H1 (cell line): Measurements from ENCODE around the gene NECTIN3. TPM values are rescaled to one million over a fixed set of nuclear protein-coding genes. Genes with fewer than 3 reads are reported as not detected.

ENCODE experiments used
- CTCF ChIA-PET: fragments of 300-600 bp; sonication (Branson Sonifier 250); formaldehyde crosslinking; loops from one replicate; lab custom pipeline; 2021; ENCODE audit not compliant: partially characterized antibody; lab: Charles Lee
- POLR2A ChIA-PET: fragments of 300-600 bp; sonication (Branson Sonifier 250); formaldehyde crosslinking; loops from one replicate; lab custom pipeline; 2021; ENCODE audit warnings: inconsistent platforms; ENCODE audit not compliant: partially characterized antibody; lab: Charles Lee
- DNase-seq, 2 experiments: peaks; one replicate each; pipeline versions ENCODE4 v3.0.0 to v3.0.0-alpha.2; 2010 to 2022; ENCODE audit warnings: low spot score in 2 of 2, low read depth in 1 of 2, mixed read lengths in 1 of 2
- FAIRE-seq: peaks from 2 replicates; lab custom pipeline; 2011; peaks lifted over from hg19 to GRCh38; lab: Jason Lieb, UNC
- H2AFZ ChIP-seq: 2 replicates; pipeline ENCODE4 v1.8.1; 2012; ENCODE audit warnings: low read length, inconsistent platforms
- H2AK5ac ChIP-seq: 2 replicates; pipeline ENCODE4 v1.6.1; 2013; ENCODE audit warnings: low read depth, low read length
- H2BK120ac ChIP-seq: replicated peaks from 2 replicates; pipeline ENCODE3; 2013; ENCODE audit warnings: low read depth, low read length, inconsistent platforms
- H2BK12ac ChIP-seq: 2 replicates; pipeline ENCODE4 v1.6.1; 2013; ENCODE audit warnings: low read depth, low read length
- H2BK15ac ChIP-seq: 2 replicates; pipeline ENCODE4 v1.6.1; 2013; ENCODE audit warnings: low read length
- H2BK20ac ChIP-seq: 2 replicates; pipeline ENCODE4 v1.6.1; 2013; ENCODE audit warnings: low read length
- H2BK5ac ChIP-seq: 2 replicates; pipeline ENCODE4 v1.6.1; 2013; ENCODE audit warnings: low read depth, low read length
- H3K14ac ChIP-seq: 2 replicates; pipeline ENCODE4 v1.6.1; 2013; ENCODE audit warnings: inconsistent platforms; ENCODE audit not compliant: insufficient read length
- H3K18ac ChIP-seq: 2 replicates; pipeline ENCODE4 v1.6.1; 2013; ENCODE audit warnings: low read length; ENCODE audit errors: extremely low read depth
- H3K23ac ChIP-seq: 2 replicates; pipeline ENCODE4 v1.6.1; 2013; ENCODE audit warnings: inconsistent platforms; ENCODE audit not compliant: insufficient read length
- H3K23me2 ChIP-seq: 2 replicates; pipeline ENCODE4 v1.6.1; 2013; ENCODE audit warnings: low read depth, low read length
- H3K27ac ChIP-seq: 2 replicates; pipeline ENCODE4 v1.6.1; 2011; ENCODE audit warnings: low read depth, low read length, inconsistent platforms
- H3K27me3 ChIP-seq, 4 experiments: replicated peaks in 1 of 4; 1 replicate in 1 of 4; 2 replicates in 3 of 4; pipeline versions ENCODE4 v1.6.1 to v1.8.1; 2011 to 2013; ENCODE audit warnings: low read length in 3 of 4, mild to moderate bottlenecking in 3 of 4, inconsistent platforms in 2 of 4, mixed read lengths in 2 of 4, moderate library complexity in 1 of 4; ENCODE audit not compliant: control insufficient read depth in 3 of 4, insufficient read depth in 3 of 4; ENCODE audit errors: extremely low read depth in 1 of 4
- H3K36me3 ChIP-seq, 4 experiments: 2 replicates each; pipeline versions ENCODE4 v1.6.1 to v1.8.1; 2011 to 2013; ENCODE audit warnings: mild to moderate bottlenecking in 4 of 4, low read length in 3 of 4, moderate library complexity in 2 of 4, control low read depth in 1 of 4, inconsistent platforms in 1 of 4; ENCODE audit not compliant: insufficient read depth in 4 of 4, control insufficient read depth in 2 of 4
- H3K4ac ChIP-seq: replicated peaks from 2 replicates; pipeline ENCODE3; 2013; ENCODE audit warnings: low read length, low read depth, mixed read lengths, inconsistent platforms; ENCODE audit not compliant: insufficient read length
- H3K4me1 ChIP-seq, 4 experiments: replicated peaks in 1 of 4; 1 replicate in 1 of 4; 2 replicates in 3 of 4; pipeline versions ENCODE4 v1.6.1 to v1.8.1; 2011 to 2013; ENCODE audit warnings: low read length in 3 of 4, inconsistent platforms in 2 of 4, mixed read lengths in 1 of 4; ENCODE audit not compliant: insufficient read depth in 4 of 4, control insufficient read depth in 3 of 4
- H3K4me2 ChIP-seq, 2 experiments: 2 replicates each; pipeline versions ENCODE4 v1.6.1 to v1.8.1; 2011 to 2013; ENCODE audit warnings: low read depth in 2 of 2, low read length in 2 of 2, control low read depth in 1 of 2, inconsistent platforms in 1 of 2, mild to moderate bottlenecking in 1 of 2; ENCODE audit not compliant: insufficient read depth in 1 of 2
- H3K4me3 ChIP-seq, 4 experiments: fragments of 200-600, 300-600 bp in 1 of 4; sonication (generic), shearing (Covaris generic), sonication (Bioruptor Twin) in 1 of 4; 2 replicates each; pipeline versions ENCODE4 v1.5.1 to v1.8.1; 2011 to 2016; ENCODE audit warnings: low read length in 4 of 4, low read depth in 3 of 4, control low read depth in 2 of 4, inconsistent platforms in 2 of 4, mild to moderate bottlenecking in 2 of 4, mixed read lengths in 1 of 4, moderate library complexity in 1 of 4; ENCODE audit not compliant: insufficient read depth in 2 of 4; ENCODE audit errors: extremely low read depth in 1 of 4
- H3K56ac ChIP-seq: replicated peaks from 2 replicates; pipeline ENCODE3; 2013; ENCODE audit warnings: low read depth, mild to moderate bottlenecking, mixed read lengths, low read length, inconsistent platforms; ENCODE audit not compliant: insufficient read length
- H3K79me1 ChIP-seq: 2 replicates; pipeline ENCODE4 v1.6.1; 2013; ENCODE audit warnings: low read depth, low read length, control low read depth
- H3K79me2 ChIP-seq, 2 experiments: 2 replicates each; pipeline versions ENCODE4 v1.6.1 to v1.8.1; 2012 to 2013; ENCODE audit warnings: low read length in 2 of 2, mild to moderate bottlenecking in 2 of 2, inconsistent platforms in 1 of 2; ENCODE audit not compliant: insufficient read depth in 2 of 2, control insufficient read depth in 1 of 2
- H3K9ac ChIP-seq, 4 experiments: replicated peaks in 1 of 4; 1 replicate in 1 of 4; 2 replicates in 3 of 4; pipeline versions ENCODE4 v1.6.1 to v1.8.1; 2011 to 2013; ENCODE audit warnings: low read depth in 3 of 4, low read length in 3 of 4, control low read depth in 2 of 4, mild to moderate bottlenecking in 2 of 4, moderate library complexity in 2 of 4, inconsistent platforms in 1 of 4; ENCODE audit errors: extremely low read depth in 1 of 4
- H3K9me3 ChIP-seq, 2 experiments: 2 replicates each; pipeline versions ENCODE4 v1.6.1 to v1.8.1; 2012 to 2013; ENCODE audit warnings: mild to moderate bottlenecking in 2 of 2, moderate library complexity in 2 of 2, control low read depth in 1 of 2, inconsistent platforms in 1 of 2, low read depth in 1 of 2, low read length in 1 of 2, mixed read lengths in 1 of 2; ENCODE audit not compliant: insufficient read depth in 2 of 2
- H4K20me1 ChIP-seq, 2 experiments: replicated peaks in 1 of 2; 2 replicates each; pipeline versions ENCODE3 to v1.8.1; 2011 to 2013; ENCODE audit warnings: inconsistent platforms in 2 of 2, low read length in 2 of 2, mild to moderate bottlenecking in 1 of 2; ENCODE audit not compliant: insufficient read depth in 2 of 2, control insufficient read depth in 1 of 2
- H4K5ac ChIP-seq: 2 replicates; pipeline ENCODE4 v1.6.1; 2013; ENCODE audit warnings: low read length, low read depth, mixed read lengths, inconsistent platforms; ENCODE audit not compliant: insufficient read length
- H4K8ac ChIP-seq: 2 replicates; pipeline ENCODE4 v1.8.0; 2013; ENCODE audit warnings: mild to moderate bottlenecking, moderate library complexity, low read length, inconsistent platforms; ENCODE audit not compliant: insufficient read depth; ENCODE audit errors: extremely low read depth
- H4K91ac ChIP-seq: replicated peaks from 2 replicates; pipeline ENCODE3; 2013; ENCODE audit warnings: low read length, mixed read lengths, inconsistent platforms; ENCODE audit not compliant: insufficient read length
- ATF2 ChIP-seq: IDR thresholded peaks from 2 replicates; pipeline ENCODE4 v1.6.1; 2012; ENCODE audit warnings: low read length, inconsistent platforms
- JUN ChIP-seq: IDR thresholded peaks from 2 replicates; pipeline ENCODE4 v1.6.1; 2011; ENCODE audit warnings: low read depth, mild to moderate bottlenecking, improper control_type of control experiment, low read length
- WGBS, 2 experiments: shearing (Covaris generic) in 1 of 2; methylation state at CpG; one replicate each; pipeline versions ENCODE4 v1.1.6 to v1.1.7; 2013 to 2015; ENCODE audit warnings: low lambda C conversion rate in 2 of 2, mixed read lengths in 2 of 2, inconsistent platforms in 1 of 2, low coverage in 1 of 2, missing lambda C conversion rate in 1 of 2; ENCODE audit not compliant: insufficient replicate concordance in 2 of 2, insufficient coverage in 1 of 2, insufficient read length in 1 of 2; ENCODE audit errors: extremely low coverage in 1 of 2, missing lambda C conversion rate in 1 of 2; 5-methylcytosine and 5-hydroxymethylcytosine counted together
- polyA plus RNA-seq, 7 experiments: library from polyadenylated mRNA; depleted of rRNA in 3 of 7; stranded (reverse) in 5 of 7; unstranded in 2 of 7; fragments of >200 nt in 5 of 7; fragments of 200-250 nt in 2 of 7; gene quantifications; 1 replicate in 5 of 7; 2 replicates in 1 of 7; 4 replicates in 1 of 7; pipeline versions ENCODE4 v1.2.1 to v1.2.3, GENCODE V29; 2011 to 2013; ENCODE audit warnings: missing spikeins in 2 of 7, mixed read lengths in 2 of 7
- total RNA-seq: library from RNA; stranded (reverse); fragmentation: NEBNext Ultra II Directional; extraction: Animal tissue kit (Norgen Biotek cat#: 25700); gene quantifications from 2 replicates; pipeline ENCODE4 v1.2.1, GENCODE V29; 2021

Gene NECTIN3
- total and polyA plus RNA-seq, 2 of the 8 experiments (the other 6 are each of a cell fraction or from before 2014, with no cell fraction given), result 13.6 to 50.6 TPM

GRCh38 chr3:111210866-111211564 is 139.4 kb downstream of the NECTIN3 start:
- H3K27ac ChIP-seq, result no peak overlapping the region
- H3K27me3 ChIP-seq, result no peaks in the 10 kb centered on the region

More at GRCh38 chr3:111210866-111211564, 139.4 kb downstream of the NECTIN3 start:
- Histone ChIP-seq H2BK15ac (peak overlapping the region; percentile 49; the same call in 1 of the 2 replicates), H4K91ac (no peak overlapping the region), H3K23me2 (no peaks in the 10 kb centered on the region; the same call in 1 of the 2 replicates), H4K20me1 (no peaks in the 10 kb centered on the region), H3K4me1 (peaks cover 0 to 8% (median 4%) of the 10 kb centered on the region in 4 experiments; a peak in 2 of 7 replicates), H2BK20ac (peak overlapping the region; percentile 49; the same call in 1 of the 2 replicates), H3K14ac (no peak overlapping the region), H3K56ac (no peak overlapping the region), H3K18ac (no peak overlapping the region), H3K9me3 (no peaks in the 10 kb centered on the region), H3K4ac (no peak overlapping the region), H3K36me3 (no peaks in the 10 kb centered on the region), H3K23ac (no peak overlapping the region), H3K4me3 (no peak overlapping the region), H2BK12ac (no peak overlapping the region; the same call in 1 of the 2 replicates), H3K4me2 (peak overlapping the region in 1 of 2 experiments; percentile 15; a peak in 1 of 4 replicates), H4K8ac (no peak overlapping the region), H2BK5ac (no peak overlapping the region), H4K5ac (no peak overlapping the region), H3K9ac (peak overlapping the region in 1 of 4 experiments; percentile 14; a peak in 1 of 7 replicates), H3K79me1 (no peaks in the 10 kb centered on the region), H2AK5ac (no peak overlapping the region), H2AFZ (no peak overlapping the region)
- CTCF ChIA-PET, result interaction anchor here (0.8 to 1.1 kb wide), 2 partner anchors 12 to 38 kb away, joined by 3 to 5 read pairs; no protein-coding TSS in a partner anchor
- 78% methylated on average over 3 of the region's 3 CpGs; no CpG with 5 or more reads in 1 of the 2 experiments for WGBS, 2 experiments
- no peak for DNase-seq
- FAIRE-seq, result peak; percentile 62
- no peak for TF ChIP-seq JUN
- TF ChIP-seq ATF2, result 0 out of 2 replicates have a peak, but pooled peaks have one; percentile 48
- TF ChIP-seq, all 59 proteins: peak for 1
- Histone ChIP-seq H2BK120ac (no peak overlapping the region), H3K79me2 (no peaks in the 10 kb centered on the region)
- POLR2A ChIA-PET, result no interaction called here
